Lung (tissue), 10 donors: ENCODE data around the gene KRTAP5-11. TPM values are rescaled to one million over a fixed set of nuclear protein-coding genes. Genes with fewer than 3 reads are reported as not detected.
"Not testable (repeated sequence)": the region's sequence is repeated elsewhere in the genome, so short reads cannot be mapped to it uniquely, and the experiment has no call there.

Experiments used
- ATAC-seq: fragments of 200-7000 bp; cut with Tn5 transposase; one replicate; pipeline ENCODE4 v1.9.1; 2020; ENCODE audit warnings: moderate number of reproducible peaks; ENCODE audit not compliant: insufficient read depth, low FRiP score
- DNase-seq, 3 donors: peaks; one replicate each; pipeline ENCODE4 v3.0.0-alpha.2; 2013 to 2017
- H3K27ac ChIP-seq, 2 donors: one replicate each; pipeline ENCODE4 v1.5.1; 2013; ENCODE audit warnings: mild to moderate bottlenecking in 2 of 2, moderate library complexity in 2 of 2, control low read depth in 1 of 2, inconsistent platforms in 1 of 2, low read depth in 1 of 2, low read length in 1 of 2
- H3K27me3 ChIP-seq, 3 donors: one replicate each; pipeline ENCODE4 v1.5.1; 2013; ENCODE audit warnings: low read length in 2 of 3; ENCODE audit not compliant: control insufficient read depth in 3 of 3, insufficient read depth in 3 of 3
- H3K36me3 ChIP-seq, 4 donors: one replicate each; pipeline ENCODE4 v1.5.1; 2013; ENCODE audit warnings: low read length in 4 of 4, mild to moderate bottlenecking in 1 of 4, moderate library complexity in 1 of 4; ENCODE audit not compliant: control insufficient read depth in 4 of 4, insufficient read depth in 4 of 4
- H3K4me1 ChIP-seq, 5 donors: one replicate each; pipeline ENCODE4 v1.5.1; 2013; ENCODE audit warnings: low read length in 5 of 5, mild to moderate bottlenecking in 2 of 5, moderate library complexity in 1 of 5; ENCODE audit not compliant: control insufficient read depth in 5 of 5, insufficient read depth in 5 of 5
- H3K4me3 ChIP-seq: one replicate; pipeline ENCODE4 v1.5.1; 2013; ENCODE audit warnings: mild to moderate bottlenecking, control low read depth, moderate library complexity
- H3K9ac ChIP-seq, 2 donors: one replicate each; pipeline ENCODE4 v1.5.1; 2013; ENCODE audit warnings: low read length in 2 of 2, control low read depth in 1 of 2; ENCODE audit not compliant: insufficient read depth in 1 of 2
- H3K9me3 ChIP-seq, 4 donors: one replicate each; pipeline ENCODE4 v1.5.1; 2013; ENCODE audit warnings: low read length in 3 of 4, mild to moderate bottlenecking in 1 of 4, moderate library complexity in 1 of 4; ENCODE audit not compliant: control insufficient read depth in 4 of 4, insufficient read depth in 3 of 4
- WGBS, 2 donors: extraction: QIAGEN DNeasy Blood & Tissue Kit; methylation state at CpG; one replicate each; pipeline ENCODE4 v1.1.7; 2013; 5-methylcytosine and 5-hydroxymethylcytosine counted together
- polyA plus RNA-seq, 2 donors: library from polyadenylated mRNA; stranded (reverse); fragments of 200-250 nt; gene quantifications; one replicate each; pipeline ENCODE4 v1.2.1, GENCODE V29; 2013
- total RNA-seq, 2 donors: library from RNA; depleted of rRNA in 1 of 2; stranded (reverse); fragments of >200 nt in 1 of 2; gene quantifications; one replicate each; pipeline ENCODE4 v1.2.1, GENCODE V29; 2014 to 2021
- donor health status: Bipolar disorder and iron deficiency.
- donor health status: healthy.
- donor health status: DM: yes; HTN: yes; CAD: no.

Gene KRTAP5-11
- total and polyA plus RNA-seq, 4 donors: not detected

GRCh38 chr11:71614366-71614917 lies 31.8 kb upstream of the KRTAP5-11 start:
- DNase-seq, H3K4me1 ChIP-seq, H3K27ac ChIP-seq, H3K36me3 ChIP-seq, ATAC-seq, H3K27me3 ChIP-seq, H3K9me3 ChIP-seq, H3K4me3 ChIP-seq, H3K9ac ChIP-seq: not testable (repeated sequence)
- WGBS, 2 donors: 54 to 67% methylated on average over 15 of the region's 15 CpGs

- not testable (repeated sequence) for H3K4me1 ChIP-seq, H3K9ac ChIP-seq, H3K27me3 ChIP-seq, H3K9me3 ChIP-seq, H3K36me3 ChIP-seq, H3K4me3 ChIP-seq, ATAC-seq, H3K27ac ChIP-seq, DNase-seq
- WGBS, 2 donors: 75 to 81% methylated on average over 7 of the region's 7 CpGs
Measured at GRCh38 chr11:71613931-71614330, 31.3 kb upstream of the KRTAP5-11 start.

GRCh38 chr11:71611218-71611910 lies 28.7 kb upstream of the KRTAP5-11 start:
- H3K4me3 ChIP-seq, H3K9me3 ChIP-seq, DNase-seq, H3K27ac ChIP-seq, H3K36me3 ChIP-seq, H3K9ac ChIP-seq, H3K4me1 ChIP-seq, ATAC-seq: not testable (repeated sequence)
- peaks cover 0 to 15% (median 8%) of the 10 kb centered on the region in 3 donors for H3K27me3 ChIP-seq
- WGBS, 2 donors: 79 to 85% methylated on average over 20 to 21 of the region's 21 CpGs

GRCh38 chr11:71608272-71608671 lies 25.6 kb upstream of the KRTAP5-11 start:
- not testable (repeated sequence) for H3K27ac ChIP-seq, H3K4me1 ChIP-seq, DNase-seq, H3K9me3 ChIP-seq, ATAC-seq, H3K36me3 ChIP-seq, H3K4me3 ChIP-seq, H3K9ac ChIP-seq
- WGBS, 2 donors: 17% methylated on average over 9 to 15 of the region's 21 CpGs
- peaks cover 0 to 22% (median 8%) of the 10 kb centered on the region in 3 donors for H3K27me3 ChIP-seq

GRCh38 chr11:71607520-71608216 lies 25.0 kb upstream of the KRTAP5-11 start:
- not testable (repeated sequence) for H3K9me3 ChIP-seq, H3K36me3 ChIP-seq, ATAC-seq, H3K4me3 ChIP-seq, H3K27ac ChIP-seq, H3K4me1 ChIP-seq, DNase-seq, H3K9ac ChIP-seq
- 3 to 4% methylated on average over 51 to 56 of the region's 59 CpGs for WGBS, 2 donors
- H3K27me3 ChIP-seq: peaks cover 0 to 22% (median 8%) of the 10 kb centered on the region in 3 donors

- not testable (repeated sequence) for H3K9me3 ChIP-seq, H3K27ac ChIP-seq, DNase-seq, H3K9ac ChIP-seq, ATAC-seq, H3K36me3 ChIP-seq, H3K4me1 ChIP-seq
- Histone ChIP-seq H3K4me3 (peak overlapping the region; percentile 4), H3K27me3 (peaks cover 0 to 22% (median 8%) of the 10 kb centered on the region in 3 donors)
- WGBS, 2 donors: 13 to 15% methylated on average over 44 to 48 of the region's 48 CpGs
Measured at GRCh38 chr11:71606853-71607519, 24.3 kb upstream of the KRTAP5-11 start.

GRCh38 chr11:71604798-71605488 lies 22.3 kb upstream of the KRTAP5-11 start:
- H3K9ac ChIP-seq, ATAC-seq, H3K4me1 ChIP-seq, H3K27ac ChIP-seq, H3K36me3 ChIP-seq, H3K4me3 ChIP-seq, DNase-seq, H3K9me3 ChIP-seq: not testable (repeated sequence)
- WGBS, 2 donors: 17% methylated on average over 10 to 14 of the region's 17 CpGs
- peaks cover 0 to 22% (median 8%) of the 10 kb centered on the region in 3 donors for H3K27me3 ChIP-seq
